Cerebellar nuclear complex (tissue), 1 donor: ENCODE results near the gene NDC1.
"Not testable (repeated sequence)": the region's sequence is repeated elsewhere in the genome, so short reads cannot be mapped to it uniquely, and the experiment has no call there.

ENCODE experiments used
- DNase-seq, 2 experiments: peaks; one replicate each; lab custom pipeline; 2025; lab: John Stamatoyannopoulos, UW

Gene NDC1, protein sequence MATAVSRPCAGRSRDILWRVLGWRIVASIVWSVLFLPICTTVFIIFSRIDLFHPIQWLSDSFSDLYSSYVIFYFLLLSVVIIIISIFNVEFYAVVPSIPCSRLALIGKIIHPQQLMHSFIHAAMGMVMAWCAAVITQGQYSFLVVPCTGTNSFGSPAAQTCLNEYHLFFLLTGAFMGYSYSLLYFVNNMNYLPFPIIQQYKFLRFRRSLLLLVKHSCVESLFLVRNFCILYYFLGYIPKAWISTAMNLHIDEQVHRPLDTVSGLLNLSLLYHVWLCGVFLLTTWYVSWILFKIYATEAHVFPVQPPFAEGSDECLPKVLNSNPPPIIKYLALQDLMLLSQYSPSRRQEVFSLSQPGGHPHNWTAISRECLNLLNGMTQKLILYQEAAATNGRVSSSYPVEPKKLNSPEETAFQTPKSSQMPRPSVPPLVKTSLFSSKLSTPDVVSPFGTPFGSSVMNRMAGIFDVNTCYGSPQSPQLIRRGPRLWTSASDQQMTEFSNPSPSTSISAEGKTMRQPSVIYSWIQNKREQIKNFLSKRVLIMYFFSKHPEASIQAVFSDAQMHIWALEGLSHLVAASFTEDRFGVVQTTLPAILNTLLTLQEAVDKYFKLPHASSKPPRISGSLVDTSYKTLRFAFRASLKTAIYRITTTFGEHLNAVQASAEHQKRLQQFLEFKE

DNA sequence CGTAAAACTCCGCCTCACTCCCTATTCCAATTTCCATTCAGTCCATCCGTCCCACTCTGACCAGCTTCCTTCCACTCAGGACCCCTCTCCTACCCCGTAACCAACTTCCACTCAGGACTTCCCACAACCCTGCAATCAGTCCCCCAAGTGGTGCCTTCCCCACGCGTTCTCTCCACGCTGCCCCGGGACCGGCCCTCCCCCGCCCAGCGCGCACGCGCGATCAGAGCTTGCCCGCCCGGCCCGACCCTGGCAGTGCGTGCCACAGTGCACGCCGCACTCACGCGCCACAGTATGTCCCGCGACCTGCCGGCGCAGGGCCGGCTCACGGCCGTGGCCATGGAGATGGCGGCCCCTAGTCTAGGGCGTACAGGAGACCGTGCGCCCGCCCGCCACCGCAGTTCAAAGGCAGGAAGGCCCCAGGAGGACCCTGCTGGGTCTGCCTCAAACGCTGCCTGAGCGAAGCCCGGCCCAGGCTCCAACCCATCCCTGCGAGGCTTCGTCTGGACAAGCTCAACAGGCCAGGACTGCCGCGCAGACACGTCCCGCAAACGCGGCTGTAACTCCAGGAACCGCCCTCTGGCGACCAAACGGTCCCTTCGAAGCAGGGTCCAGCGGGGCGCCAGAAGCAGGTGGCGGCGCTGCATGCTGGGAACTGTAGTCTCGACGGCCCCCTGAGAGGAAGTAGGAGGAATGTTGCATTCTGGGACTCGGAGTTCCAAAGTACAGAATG is at the start of gene NDC1:
Gene NDC1 (minus strand): TSS at position 373 of the 730 bp plus-strand sequence. CDS start 35 bp downstream, at position 338.
- peak; percentile 66 to 89 for DNase-seq

DNA sequence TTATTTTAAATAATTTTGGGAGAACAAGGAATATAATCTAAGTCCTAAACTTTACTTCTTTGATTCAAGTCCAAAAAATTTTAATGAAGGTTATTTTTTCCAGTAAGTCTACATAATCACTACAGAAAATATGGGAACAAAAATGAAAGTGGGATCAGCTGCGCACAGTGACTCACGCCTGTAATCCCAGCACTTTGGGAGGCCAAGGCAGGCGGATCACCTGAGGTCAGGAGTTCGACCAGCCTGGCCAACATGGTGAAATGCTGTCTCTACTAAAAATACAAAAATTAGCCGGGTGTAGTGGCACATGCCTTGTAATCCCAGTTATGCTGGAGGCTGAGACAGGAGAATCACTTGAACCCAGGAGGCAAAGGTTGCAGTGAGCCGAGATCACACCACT is 45.5 kb upstream of the NDC1 start:
- not testable (repeated sequence) for DNase-seq

DNA sequence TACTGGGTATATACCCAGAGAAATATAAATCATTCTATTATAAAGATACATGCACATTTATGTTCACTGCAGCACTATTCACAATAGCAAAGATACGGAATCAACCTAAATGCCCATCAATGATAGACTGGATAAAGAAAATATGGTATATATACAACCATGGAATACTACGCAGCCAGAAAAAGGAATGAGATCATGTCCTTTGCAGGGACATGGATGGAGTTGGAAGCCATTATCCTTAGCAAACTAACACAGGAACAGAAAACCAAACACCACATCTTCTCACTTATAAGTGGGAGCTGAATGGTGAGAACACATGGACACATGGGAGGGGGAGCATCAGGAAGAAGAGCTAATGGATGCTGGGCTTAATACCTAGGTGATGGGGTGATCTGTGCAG is 43.8 kb upstream of the NDC1 start:
- not testable (repeated sequence) for DNase-seq

DNA sequence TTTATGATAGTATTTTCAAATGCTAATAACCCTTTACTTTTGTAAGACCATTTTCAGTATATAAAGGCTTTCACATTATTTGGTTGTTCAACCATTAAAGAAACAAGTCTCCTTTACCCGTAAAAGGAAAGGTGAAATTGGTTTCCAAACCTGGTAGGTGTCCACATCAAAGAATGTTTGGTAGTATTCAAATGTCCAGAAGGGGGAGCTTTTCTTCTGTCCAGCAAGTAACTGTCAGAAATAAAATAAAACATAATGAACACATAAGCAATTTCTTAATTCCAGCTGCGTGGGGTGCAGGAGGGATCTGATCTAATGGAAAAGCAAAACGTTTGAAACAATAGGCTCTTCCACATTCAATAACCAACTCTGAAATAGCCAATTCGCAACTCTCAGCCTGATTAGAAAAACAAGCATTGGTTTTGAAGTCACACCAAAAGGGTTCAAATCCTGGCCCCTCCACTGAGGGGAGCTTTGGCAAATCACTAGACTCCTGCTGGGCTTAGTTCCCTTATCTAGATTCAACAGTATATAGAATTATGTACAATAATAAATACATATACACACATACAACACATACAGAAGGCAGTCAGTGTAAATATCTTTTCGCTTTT is 40.5 kb upstream of the NDC1 start:
- DNase-seq: no peak

DNA sequence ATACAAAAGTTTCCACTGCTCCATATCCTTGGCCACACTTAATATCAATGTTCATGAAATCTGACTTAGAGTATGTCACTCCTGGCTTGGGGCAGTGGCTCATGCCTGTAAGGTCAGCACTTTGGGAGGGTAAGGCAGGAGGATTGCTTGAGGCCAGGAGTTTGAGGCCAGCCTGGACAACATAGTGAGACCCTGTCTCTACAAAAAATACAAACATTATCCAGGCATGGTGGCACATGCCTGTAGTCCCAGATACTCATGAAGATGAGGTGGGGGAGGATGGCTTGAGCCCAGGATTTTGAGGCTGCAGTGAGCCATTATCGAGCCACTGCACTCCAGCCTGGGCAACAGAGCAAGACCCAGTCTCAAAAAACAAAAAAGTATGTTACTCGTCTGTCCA is 37.1 kb upstream of the NDC1 start:
- not testable (repeated sequence) for DNase-seq

DNA sequence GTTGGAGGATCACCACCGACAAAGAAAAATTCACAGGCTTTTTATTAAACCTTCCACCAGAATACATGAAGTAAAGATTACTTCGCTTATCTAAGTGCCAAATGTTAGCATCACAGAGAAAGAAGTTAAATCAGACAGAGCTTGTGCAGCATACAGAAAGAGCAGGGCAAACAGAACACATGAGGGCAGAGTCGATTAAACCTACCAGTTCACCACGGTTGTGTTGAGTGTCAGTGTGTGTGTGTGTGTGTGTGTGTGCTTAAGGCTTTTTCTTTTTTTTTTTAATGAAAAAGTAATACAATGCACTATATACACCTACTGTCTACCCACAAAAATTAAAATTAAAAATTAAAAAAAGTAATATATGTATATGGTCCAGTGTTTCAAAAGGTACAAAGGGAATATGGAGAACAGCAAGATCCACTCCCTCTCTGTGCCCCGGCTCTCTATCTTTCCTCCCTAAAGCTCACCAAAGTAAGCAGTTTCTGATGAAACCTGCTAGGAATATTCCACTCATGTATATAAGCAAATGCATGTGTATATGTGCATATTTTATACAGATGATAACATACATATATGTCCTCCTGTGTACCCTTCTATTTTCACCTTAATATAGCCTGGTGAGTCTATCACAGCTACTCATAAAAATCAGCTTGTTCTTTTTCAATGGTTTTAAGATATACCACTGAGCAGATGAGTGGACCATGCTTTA is 33.8 kb upstream of the NDC1 start:
- no peak for DNase-seq

DNA sequence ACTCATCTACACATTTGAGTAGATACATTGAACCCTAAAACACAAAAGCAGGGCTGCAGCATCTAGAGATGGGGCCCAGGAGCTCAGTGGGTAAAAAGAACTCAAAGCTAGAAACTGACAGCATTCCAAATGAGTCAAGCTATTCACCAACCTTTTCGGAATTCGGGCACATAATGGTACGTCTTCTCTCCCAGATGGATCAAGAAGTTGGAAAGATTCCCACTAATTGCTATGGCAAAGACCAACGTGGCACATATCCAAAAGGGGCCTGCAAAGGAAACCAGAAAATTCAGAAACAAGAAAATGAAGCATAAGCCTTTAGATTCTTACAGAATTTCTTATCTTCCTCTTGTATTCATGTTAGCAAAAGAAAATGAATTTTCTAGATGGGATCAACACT is 33.1 kb upstream of the NDC1 start:
- no peak for DNase-seq

- no peak for DNase-seq
Measured at GRCh38 chr1:53869454-53870117, 31.5 kb upstream of the NDC1 start.

DNA sequence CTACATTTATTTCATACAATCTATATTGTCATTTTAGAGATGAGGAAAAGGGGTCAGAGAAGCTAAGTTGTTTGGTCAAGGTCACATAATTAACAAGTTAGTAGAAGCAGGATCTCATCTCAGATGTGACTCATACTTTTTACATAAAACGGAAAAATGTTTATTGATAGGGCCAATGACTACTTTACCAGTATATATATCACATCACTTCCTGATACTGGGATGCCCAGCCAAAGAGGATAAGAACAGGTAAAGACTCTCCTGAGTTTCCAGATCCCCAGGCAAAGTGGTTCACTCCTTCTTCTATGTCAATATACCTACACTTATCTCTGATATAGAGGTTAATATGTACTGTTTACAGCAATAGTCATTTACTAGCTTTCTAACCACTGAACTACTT is 30.5 kb upstream of the NDC1 start:
- no peak for DNase-seq

- no peak for DNase-seq
Measured at GRCh38 chr1:53862507-53862906, 24.4 kb upstream of the NDC1 start.

DNA sequence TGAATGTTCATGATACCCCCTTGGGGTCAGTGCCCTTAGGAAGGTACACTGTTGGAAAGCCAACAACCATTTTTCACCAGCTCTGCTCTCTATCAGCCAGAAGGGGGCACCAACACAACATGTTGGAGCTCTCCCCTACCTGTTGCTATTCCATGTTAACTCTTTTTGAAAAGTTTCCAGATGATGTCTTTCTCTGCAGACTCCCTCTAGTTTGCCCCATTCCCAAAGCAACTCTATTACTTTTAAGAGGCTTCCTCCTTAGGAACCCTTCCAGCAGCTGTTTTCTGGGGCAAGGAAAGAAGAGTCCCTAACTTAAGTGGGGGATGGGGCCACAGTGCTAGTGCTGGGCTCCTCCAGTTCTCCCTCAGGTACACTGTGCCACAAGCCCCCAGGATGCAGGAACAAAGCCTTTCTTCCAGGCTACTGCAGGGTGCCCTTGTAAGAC is 22.9 kb upstream of the NDC1 start:
- DNase-seq: no peak

GRCh38 chr1:53851571-53852285 is 13.6 kb upstream of the NDC1 start:
- no peak for DNase-seq

DNA sequence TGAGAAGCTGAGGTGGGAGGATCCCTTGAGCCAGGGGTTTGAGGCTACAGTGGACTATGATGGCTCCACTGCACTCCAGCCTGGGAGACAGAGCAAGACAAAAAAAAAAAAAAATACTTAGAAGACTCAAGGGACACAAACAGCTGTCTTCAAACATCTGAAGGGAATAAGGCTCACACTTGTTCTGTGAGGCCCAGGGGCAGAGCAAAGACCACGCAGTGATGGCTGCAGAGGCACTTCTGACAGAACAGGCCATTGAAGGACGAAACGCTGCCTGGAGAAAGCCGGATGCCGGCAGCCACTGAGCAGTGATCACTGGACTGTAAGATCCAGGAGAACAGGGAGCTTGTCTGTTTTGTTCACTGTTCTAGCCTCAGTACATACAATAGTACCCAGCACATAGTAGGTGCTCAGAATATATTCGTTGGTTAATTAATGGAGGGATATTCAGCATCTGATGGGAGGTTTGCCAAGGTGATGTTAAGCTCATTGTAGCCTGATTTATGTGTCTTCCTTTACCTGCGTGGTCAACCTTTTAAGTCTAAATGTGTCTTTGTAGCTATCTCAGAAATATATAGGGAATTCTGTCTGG is 12.1 kb upstream of the NDC1 start:
- no peak for DNase-seq

DNA sequence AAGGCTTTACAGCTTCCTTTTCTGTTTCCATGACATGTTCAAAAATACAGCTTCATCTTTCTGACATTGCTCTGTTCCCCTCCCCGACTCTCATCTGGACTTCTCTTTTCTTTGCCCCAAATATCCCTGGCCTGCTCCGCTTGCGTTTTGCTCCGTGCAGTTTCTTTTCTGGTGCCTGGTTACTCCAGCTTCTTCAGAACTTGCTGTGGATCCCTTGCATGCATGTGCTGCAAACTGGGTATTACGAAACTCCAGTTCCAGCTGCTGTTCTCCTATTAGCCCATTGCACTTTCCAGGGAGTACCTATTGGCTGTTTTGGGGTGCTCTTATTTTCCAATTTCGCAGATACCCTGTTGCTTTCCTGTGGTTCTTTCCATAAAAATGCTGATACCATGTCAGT is 9.9 kb upstream of the NDC1 start:
- no peak for DNase-seq

GRCh38 chr1:53842347-53842746 is 4.3 kb upstream of the NDC1 start:
- DNase-seq: no peak

DNA sequence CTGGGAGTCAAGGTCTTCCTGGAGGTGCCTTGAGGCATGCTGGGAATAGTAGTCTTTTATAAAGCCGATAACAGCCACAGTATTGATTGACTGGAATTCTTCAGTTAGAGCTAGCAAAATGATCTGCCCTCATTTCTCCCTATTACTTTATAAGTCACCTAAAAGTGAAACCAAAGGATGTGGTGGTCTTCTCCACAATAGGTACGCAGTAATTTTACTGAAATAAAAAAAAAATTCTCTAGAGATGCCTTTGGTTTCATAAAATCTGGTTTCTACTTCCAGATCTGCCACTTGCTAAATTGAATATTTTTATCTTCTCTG is 518 bp upstream of the NDC1 start:
- DNase-seq: no peak

- DNase-seq: no peak
Measured at GRCh38 chr1:53837646-53837923, 511 bp downstream of the NDC1 start.

- no peak for DNase-seq
Measured at GRCh38 chr1:53835491-53835890, 2.6 kb downstream of the NDC1 start.

DNA sequence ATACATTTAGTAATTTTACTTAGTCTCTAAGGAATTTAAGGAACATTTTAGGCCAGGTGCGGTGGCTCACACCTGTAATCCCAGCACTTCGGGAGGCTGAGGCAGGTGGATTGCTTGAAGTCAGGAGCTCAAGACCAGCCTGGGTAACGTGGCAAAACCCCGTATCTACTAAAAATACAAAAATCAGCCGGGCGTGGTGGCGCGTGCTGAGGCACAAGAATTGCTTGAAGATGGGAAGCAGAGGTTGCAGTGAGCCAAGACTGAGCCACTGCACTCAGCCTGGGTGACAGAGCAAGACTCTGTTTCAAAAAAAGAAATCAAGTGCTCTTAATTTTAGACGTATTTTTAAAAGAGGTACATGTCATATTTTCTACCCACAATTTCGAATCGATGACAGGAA is 3.3 kb downstream of the NDC1 start:
- no peak for DNase-seq

DNA sequence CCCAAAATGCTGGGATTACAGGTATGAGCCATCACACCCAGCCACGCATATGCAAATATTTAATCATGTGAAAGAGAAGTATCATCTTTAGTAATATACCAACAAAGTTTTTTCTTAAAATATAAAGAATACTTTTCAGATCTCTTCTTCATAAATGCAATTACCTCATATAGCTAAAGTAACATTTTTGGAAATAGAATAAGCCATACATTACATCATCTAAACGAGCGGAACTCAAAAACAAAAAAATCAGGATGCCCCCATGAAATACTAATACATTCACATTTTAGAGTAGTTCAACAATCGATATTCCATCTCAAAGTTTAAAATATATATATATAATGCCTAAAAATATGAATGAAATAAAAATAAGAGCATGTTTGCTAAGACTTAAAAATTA is 4.7 kb downstream of the NDC1 start:
- DNase-seq: no peak

DNA sequence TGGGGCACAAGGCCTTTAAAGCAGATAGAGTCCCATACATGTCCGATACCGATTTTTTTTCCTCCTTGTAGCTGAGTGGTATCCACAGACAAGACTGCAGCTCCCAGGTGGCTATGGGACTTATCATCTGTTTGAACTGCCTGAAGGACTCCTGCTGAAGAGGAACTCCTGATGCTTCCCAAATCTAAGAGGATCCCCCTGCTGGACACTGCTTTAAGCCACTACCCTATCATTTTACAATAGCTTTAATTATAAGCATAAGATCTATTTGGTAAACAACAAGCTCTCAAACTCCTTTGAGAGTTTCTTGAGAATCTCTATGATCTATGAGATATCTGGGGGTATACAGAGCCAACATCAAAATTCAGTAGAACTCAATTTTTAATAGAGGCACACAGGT is 11.7 kb downstream of the NDC1 start:
- no peak for DNase-seq
